NCI-H2107 treated with DMSO at 0.1 percent for 48 hours (cell line): ENCODE results near the gene CFTR.

Experiments used
- DNase-seq: peaks from one replicate; lab custom pipeline; 2025; ENCODE audit not compliant: unreplicated experiment; lab: John Stamatoyannopoulos, UW

CFTR gene

DNA sequence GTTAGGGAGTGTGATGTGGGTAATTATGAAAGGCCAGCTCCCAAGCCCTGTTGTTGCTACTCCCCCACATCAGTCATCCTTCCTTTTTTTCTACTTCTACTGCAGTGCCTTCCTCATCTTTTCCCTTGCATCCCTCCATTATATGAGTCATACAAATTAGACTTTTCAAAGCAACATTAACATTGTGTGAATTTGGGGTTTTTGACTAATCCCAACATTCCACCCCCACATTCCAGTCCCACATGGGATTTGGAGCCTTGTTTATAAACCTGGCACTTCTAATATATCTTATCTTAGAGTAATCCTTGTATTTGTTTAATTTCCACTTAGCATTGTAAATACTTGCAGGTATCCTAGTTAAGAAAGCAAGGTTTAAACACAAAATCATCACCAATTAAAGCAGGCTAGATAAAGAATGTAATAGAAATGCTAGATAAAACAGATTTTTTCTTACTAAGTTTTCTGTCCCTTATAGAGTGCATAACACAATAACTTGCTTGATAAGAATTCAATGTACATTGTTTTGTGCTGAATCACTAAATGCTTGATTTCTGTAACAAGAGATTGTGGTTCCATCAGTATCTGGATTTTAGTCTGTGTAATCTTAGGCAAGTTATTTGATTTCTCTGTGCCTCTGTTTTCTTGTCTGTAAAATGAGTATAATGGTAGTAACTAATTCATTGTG is 165.8 kb downstream of the CFTR start:
- no peak for DNase-seq

DNA sequence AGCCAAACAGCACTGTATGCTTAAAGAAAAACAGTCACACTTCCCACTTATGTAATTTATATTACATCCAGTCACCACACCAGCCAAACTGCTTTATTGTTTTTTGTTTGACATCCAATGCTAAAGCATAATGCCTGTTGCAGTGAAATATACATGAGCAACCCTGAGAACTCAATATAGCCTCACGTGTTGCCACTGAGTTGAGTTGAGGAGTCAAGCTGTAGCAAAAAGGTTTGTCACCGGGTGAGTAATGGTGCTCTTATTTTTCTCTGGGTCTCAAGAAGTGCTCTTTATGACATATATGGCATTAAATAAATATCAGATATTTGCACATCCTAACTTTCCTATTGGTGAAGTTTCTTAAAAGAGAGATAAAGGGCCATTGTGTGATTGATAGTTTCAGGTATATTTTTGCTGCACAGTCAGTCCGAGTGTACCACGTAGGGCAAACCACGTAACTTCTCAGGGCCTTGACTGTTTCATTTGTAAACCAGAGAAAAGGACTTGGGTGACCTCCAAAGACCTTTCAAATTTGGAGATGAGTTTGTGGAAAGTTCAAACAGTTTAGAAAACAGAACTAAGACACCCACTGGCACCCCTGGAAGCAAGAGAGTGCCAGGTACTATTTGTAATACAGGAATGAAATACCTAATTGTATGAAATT is 168.5 kb downstream of the CFTR start:
- no peak for DNase-seq

DNA sequence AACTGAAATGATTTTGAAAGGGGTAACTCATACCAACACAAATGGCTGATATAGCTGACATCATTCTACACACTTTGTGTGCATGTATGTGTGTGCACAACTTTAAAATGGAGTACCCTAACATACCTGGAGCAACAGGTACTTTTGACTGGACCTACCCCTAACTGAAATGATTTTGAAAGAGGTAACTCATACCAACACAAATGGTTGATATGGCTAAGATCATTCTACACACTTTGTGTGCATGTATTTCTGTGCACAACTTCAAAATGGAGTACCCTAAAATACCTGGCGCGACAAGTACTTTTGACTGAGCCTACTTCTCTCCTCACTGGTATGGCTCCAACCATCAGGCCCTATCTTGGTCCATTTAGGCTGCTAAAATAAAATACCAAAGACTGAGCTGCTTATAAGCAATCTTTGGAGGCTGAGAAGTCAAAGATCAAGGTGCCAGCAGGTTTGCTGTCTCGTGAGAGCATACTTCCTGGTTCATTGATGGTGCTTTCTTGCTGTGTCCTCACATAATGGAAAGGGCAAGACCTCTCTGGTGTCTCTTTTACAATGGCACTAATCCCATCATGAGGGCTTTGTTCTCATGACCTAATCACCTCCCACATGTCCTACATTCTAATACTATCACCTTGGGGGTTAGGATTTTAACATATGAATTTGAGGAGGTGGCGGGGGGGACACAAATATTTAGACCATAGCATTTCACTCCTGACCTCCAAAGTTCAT is 173.3 kb downstream of the CFTR start:
- no peak for DNase-seq

DNA sequence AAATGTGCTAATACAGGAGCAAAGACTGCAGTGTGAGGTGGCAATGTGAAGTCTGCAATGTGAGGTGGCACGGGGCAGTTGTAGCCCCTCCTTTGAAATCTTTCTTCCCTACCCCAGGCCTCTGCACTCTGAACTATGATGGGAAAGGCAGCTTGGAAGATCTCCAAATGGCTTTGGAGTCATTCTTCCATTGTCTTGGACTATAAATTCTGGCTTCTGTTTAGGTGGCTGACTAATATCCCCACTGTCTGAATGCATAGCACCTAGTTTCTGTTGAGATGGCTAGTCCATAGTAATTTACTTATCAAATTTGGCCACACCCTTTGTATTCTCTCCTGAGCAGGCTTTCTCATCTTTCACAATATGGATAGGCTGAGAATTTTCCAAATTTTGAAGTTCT is 175.0 kb downstream of the CFTR start:
- DNase-seq, result no peak

DNA sequence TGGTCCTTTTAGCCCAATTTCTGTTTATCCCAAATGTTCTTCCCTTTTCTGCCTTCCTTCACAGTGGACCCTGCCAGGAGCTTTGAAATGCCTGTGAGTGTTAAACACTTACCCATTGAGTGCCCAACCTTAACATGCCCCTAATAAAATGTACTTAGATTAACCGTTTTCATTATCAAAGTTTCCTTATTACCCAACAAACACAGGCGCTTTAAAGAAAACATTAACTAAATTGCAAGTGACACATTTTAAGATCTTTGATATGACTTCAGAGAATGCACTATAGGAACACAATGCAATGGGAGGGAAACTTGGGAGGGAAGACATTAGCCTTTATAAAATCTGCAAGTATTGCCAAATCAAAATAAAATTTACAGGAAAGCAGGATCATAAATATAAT is 177.0 kb downstream of the CFTR start:
- no peak for DNase-seq

DNA sequence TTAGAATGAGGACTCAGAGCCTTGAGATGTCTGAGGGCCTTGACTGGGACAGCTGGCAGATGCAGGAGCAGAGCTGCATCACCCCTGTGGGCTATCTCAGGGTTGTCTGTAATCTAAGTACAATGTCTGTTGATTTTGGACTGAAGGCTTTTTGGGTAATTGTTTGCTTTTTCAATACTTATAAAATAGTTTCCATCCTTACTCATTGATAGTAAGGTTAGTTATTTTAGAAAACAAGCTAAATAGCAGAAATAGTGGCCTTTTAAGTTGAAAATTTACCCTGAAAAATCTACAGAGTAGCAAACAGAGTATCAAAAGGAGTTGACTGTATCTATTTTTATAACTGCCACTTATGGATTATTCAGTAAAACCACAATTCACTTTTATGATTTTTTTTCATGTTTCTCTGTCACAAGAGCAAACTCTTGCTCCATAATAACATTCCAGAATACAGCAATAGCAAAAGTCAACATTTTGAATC is 179.7 kb downstream of the CFTR start:
- DNase-seq, result no peak

DNA sequence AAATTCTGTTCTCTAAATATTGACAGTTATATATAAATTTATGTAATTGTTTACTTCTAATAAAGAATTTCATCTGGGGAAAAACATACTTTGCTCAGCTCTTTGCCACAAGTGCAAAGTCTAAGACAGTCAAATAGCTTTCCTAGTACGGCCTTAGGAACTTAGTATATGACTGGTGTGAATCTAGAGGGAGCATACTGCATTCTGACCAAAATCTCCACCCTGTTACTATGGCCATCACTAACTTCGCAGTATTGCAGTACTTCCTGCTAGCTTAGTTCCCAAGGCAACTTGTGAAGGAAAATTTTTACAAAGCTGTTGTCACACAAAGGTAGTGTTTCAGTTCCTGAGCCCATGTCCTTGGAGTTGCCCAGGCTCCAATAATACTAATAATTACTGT is 181.5 kb downstream of the CFTR start:
- no peak for DNase-seq

DNA sequence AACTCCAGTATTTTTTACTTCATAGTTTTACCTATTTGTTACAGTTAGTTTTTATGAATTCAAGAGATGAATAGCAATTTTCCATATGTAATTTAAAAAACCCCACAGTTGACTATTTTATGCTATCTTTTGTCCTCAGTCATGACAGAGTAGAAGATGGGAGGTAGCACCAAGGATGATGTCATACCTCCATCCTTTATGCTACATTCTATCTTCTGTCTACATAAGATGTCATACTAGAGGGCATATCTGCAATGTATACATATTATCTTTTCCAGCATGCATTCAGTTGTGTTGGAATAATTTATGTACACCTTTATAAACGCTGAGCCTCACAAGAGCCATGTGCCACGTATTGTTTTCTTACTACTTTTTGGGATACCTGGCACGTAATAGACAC is 184.2 kb downstream of the CFTR start:
- DNase-seq, result no peak

DNA sequence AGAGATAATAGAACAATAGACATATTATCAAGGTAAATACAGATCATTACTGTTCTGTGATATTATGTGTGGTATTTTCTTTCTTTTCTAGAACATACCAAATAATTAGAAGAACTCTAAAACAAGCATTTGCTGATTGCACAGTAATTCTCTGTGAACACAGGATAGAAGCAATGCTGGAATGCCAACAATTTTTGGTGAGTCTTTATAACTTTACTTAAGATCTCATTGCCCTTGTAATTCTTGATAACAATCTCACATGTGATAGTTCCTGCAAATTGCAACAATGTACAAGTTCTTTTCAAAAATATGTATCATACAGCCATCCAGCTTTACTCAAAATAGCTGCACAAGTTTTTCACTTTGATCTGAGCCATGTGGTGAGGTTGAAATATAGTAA is 185.5 kb downstream of the CFTR start:
- DNase-seq, result no peak

DNA sequence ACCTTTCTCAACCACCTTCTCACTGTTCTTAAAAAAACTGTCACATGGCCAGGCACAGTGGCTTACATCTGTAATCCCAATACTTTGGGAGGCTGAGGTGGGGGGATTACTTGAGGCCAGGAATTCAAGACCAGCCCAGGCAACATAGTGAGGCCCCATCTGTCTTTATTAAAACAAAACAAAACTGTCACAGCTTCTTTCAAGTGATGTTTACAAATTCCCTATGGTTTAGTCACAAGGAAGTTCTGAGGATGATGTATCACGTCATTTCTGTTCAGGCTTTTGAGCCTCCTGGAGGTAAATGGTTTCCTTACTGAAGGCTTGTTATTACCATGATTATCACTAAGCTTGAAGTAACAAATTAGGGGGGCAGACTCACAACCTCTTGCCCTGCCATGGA is 186.2 kb downstream of the CFTR start:
- DNase-seq, result no peak

DNA sequence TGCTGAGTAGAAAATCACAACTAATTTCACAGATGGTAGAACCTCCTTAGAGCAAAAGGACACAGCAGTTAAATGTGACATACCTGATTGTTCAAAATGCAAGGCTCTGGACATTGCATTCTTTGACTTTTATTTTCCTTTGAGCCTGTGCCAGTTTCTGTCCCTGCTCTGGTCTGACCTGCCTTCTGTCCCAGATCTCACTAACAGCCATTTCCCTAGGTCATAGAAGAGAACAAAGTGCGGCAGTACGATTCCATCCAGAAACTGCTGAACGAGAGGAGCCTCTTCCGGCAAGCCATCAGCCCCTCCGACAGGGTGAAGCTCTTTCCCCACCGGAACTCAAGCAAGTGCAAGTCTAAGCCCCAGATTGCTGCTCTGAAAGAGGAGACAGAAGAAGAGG is 186.9 kb downstream of the CFTR start:
- DNase-seq, result no peak

DNA sequence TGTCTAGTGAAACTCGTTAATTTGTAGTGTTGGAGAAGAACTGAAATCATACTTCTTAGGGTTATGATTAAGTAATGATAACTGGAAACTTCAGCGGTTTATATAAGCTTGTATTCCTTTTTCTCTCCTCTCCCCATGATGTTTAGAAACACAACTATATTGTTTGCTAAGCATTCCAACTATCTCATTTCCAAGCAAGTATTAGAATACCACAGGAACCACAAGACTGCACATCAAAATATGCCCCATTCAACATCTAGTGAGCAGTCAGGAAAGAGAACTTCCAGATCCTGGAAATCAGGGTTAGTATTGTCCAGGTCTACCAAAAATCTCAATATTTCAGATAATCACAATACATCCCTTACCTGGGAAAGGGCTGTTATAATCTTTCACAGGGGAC is 187.6 kb downstream of the CFTR start:
- DNase-seq, result no peak

DNA sequence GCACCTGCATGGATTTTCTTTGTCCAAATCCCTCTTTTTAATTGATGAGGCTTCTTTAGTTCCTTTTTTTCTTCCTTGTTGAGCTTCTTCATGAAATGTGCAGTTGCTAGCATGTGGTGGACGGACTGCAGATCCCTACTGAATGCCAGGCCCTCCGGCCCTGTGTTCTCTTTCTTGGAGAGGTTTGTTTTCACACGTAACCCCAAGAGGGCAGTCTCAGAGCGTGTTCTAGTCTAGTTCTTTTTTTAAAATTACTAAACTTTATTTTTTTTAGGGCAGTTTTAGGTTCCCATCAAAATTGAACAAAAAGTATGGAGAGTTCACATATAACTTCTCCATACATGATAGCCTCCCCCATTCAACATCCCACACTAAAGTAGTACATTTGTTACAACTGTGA is 190.0 kb downstream of the CFTR start:
- DNase-seq, result no peak

DNA sequence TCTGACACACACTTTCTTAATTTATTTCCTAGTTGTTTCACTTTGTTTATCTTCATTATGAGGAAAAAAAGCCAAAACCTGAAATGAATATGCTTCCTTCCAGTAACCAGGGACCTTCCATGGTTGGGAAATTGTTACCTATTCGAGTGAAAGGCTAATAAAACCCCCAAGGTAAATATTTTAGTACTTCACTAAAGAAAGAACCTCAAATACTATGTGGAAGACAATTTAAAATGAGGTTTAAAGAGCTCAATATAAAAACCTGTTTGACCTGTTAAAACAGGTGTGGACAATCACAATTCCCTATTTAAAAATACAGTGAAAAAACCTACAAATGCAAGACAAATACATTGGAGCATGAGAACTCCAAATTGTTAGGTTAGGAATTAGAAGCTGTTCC is 192.6 kb downstream of the CFTR start:
- no peak for DNase-seq

DNA sequence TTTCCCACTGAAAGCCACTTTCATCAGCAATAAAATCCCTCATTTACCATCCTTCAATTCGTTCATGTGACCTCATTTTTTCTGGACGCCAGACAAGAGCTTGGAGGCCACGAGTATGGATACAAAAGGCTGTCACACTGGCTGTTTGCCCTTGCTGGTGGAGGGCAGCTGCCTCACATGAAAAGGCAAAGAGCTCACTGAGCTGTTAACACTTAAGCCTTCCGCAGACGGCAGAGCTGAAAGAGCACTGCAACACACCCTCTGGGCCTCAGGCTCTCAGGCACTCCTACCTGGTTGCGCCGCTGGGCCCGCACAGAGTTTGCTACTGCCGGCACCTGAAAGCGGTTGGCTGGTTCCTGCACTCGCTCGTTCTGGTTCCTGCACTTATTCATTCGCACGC is 193.5 kb downstream of the CFTR start:
- no peak for DNase-seq

DNA sequence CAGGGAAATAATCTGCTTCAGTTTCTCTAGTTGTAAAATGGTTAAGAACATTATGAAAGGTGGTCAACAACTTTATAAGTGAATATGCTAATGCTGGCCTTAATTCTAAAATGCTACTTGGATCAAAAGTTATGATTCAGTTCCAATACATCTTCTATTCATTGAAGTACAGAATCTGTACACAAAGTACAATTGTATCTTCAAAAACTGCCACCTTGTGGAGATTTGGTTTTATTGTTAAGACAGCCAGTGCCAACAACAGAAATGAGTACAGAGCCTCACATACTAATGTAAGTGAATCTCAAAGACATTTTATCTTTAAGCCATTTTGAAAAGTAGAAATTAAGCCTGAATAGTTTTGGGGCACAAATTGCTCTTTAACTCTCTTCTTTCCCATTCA is 194.0 kb downstream of the CFTR start:
- DNase-seq, result no peak

DNA sequence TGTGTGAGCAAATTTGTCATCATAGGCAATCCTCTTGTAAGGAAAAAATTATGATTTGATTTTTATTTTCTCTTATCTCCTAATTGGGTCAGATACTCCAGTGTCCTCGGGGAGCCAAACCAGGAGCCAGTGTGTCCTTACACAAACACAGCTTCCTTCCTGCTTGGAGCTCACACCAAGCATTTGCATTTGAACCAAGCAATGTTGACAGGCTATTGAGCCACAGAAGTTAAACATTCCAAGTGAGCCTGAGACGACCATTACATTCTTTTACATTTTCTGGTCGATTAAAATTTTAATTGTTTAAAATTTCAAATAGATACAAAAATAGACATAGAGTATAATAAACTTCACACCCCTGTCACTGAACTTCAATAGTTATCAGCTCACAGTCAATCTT is 194.8 kb downstream of the CFTR start:
- DNase-seq, result no peak

DNA sequence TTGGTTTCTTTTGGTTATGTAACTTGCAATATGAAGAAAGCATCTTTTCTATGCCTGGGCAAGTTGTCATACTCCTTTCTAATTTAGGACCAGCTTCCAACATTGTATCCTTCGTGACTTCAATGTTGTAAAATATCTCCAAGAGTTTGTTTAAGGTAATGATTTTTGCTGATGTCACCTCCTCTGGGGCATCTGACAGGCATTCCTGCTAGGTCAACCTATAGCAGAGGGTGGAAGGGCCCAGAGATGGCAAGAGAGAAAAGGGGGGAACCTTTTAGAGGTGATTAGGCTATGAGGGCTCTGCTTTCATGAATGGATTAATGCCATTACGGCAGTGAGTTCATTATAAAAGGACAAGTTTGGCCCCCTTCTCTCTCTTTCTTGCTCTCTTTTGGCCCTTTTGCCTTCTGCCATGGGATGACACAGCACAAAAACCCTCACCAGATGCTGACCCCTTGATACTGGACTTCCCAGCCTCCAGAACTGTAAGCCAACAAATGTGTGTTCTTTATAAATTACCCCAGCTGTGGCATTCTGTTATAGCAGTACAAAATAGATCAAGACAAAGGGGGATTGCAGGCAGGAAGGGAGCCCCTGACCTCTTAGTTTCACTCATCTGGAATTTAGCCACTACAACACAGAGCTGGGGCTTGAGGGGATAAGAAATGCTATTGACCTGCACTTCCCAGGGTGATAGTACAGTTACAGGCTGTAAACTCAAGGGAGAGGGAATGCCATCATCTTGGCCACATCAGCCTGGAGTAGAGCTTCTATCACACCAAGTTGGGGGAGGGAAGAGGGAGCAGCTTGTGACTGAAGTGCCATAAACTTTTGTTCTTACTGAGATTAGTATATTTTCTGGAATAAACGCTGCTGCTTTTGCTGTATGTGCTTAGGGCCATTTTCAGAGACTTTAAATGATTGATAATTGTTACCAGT is 195.9 kb downstream of the CFTR start:
- no peak for DNase-seq

DNA sequence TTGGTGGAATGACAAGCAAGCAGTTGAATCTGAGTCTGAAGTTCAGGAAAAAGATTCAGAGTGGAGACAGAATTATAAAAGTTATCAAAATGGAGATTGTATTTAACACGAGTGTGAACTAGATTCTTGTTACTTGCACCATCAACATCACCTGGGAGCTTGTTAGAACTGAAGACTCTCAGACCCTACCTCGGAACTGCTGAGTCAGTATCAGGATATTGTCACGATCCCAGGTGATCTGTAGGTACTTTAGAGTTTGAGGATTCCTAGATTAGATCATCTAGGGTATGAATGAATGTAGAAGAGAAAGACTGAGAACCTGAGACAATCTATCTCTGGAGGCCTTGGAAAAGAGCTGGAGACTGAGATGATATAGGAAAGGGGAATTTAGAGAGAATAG is 199.3 kb downstream of the CFTR start:
- no peak for DNase-seq

DNA sequence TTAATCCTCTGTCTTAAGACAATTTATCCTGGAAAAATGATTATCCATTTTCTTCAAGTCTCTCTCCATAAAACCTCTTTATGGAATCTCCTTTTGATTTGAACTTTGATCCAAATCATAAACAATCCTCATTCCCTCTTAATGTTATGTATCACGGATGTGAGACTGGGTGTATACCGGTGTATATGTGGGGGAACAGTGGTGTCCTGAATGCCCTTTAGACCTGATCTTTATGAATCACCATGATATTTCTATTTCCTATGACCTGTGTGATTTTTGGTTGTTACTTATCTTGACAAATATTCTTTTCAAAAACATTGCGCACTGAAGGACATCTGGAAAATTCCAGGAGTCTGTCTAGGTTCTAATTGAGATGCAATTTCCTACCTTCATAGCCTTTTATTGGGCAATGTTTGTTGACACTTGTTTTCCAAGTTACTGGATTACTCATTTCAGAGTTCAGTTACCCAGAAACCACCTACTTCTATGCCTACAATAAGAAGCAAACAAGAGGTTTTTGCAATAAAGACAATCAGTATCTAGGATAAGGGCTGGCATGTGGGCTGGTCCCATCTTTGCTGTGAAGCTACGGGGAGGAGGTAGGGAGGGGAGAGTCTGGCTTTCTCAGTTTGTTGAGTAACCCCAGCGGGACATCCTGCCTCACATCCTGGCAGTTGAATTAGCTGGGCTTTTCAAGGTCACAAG is 203.0 kb downstream of the CFTR start:
- DNase-seq, result no peak
